ENCODE data around the gene DVL2.
"Not testable (repeated sequence)": the region's sequence is repeated elsewhere in the genome, so short reads cannot be mapped to it uniquely, and the experiment has no call there.

DVL2 gene

GRCh38 chr17:7254511-7254910 is 20.2 kb upstream of the DVL2 start:
- DNase-seq: no peak

- no peak for DNase-seq
These were observed 18.8 kb upstream of the DVL2 start for GRCh38 chr17:7253082-7253481.

- DNase-seq: peak; percentile 91
These were observed 18.1 kb upstream of the DVL2 start, which contains the start of gene ELP5 for GRCh38 chr17:7252176-7253043. Gene ELP5 (plus strand): TSS chr17:7252215. CDS start chr17:7252551, 336 bp downstream.

GRCh38 chr17:7251661-7252175 is 17.4 kb upstream of the DVL2 start, which contains the start of gene CTDNEP1:
Gene CTDNEP1 (minus strand): TSS chr17:7251734. CDS start chr17:7251296, 438 bp downstream.
- DNase-seq: peak; percentile 100

- peak; percentile 81 for DNase-seq
These were observed 16.6 kb upstream of the DVL2 start for GRCh38 chr17:7250695-7251627.

- no peak for DNase-seq
These were observed 15.5 kb upstream of the DVL2 start for GRCh38 chr17:7249830-7250229.

- DNase-seq: no peak
These were observed 14.9 kb upstream of the DVL2 start for GRCh38 chr17:7249214-7249613.

GRCh38 chr17:7248796-7249195 is 14.5 kb upstream of the DVL2 start:
- DNase-seq: no peak

- DNase-seq: no peak
These were observed 12.5 kb upstream of the DVL2 start for GRCh38 chr17:7246779-7247178.

GRCh38 chr17:7243838-7244237 is 9.5 kb upstream of the DVL2 start:
- not testable (repeated sequence) for DNase-seq

GRCh38 chr17:7243453-7243729 is 9.1 kb upstream of the DVL2 start:
- no peak for DNase-seq

- DNase-seq: peak; percentile 95
These were observed 8.6 kb upstream of the DVL2 start for GRCh38 chr17:7242717-7243452.

- DNase-seq: peak; percentile 95
These were observed 7.7 kb upstream of the DVL2 start, which contains the start of gene GABARAP for GRCh38 chr17:7241783-7242716. Gene GABARAP (minus strand): TSS chr17:7242449. CDS start chr17:7242330, 119 bp downstream.

- no peak for DNase-seq
These were observed 6.9 kb upstream of the DVL2 start for GRCh38 chr17:7241090-7241733.

GRCh38 chr17:7240375-7240774 is 6.1 kb upstream of the DVL2 start:
- DNase-seq: no peak

GRCh38 chr17:7239091-7240027 is 5.0 kb upstream of the DVL2 start, which contains the start of gene PHF23:
Gene PHF23 (minus strand): TSS chr17:7239457. CDS start chr17:7239279, 178 bp downstream.
- DNase-seq: peak; percentile 99

- DNase-seq: peak; percentile 62
These were observed 4.2 kb upstream of the DVL2 start for GRCh38 chr17:7238420-7239090.

GRCh38 chr17:7237761-7238419 is 3.6 kb upstream of the DVL2 start:
- DNase-seq: peak; percentile 89

All from CD4-positive, alpha-beta T cell treated with Interleukin-17A for 1 hour (primary cell).